Subcutaneous abdominal adipose tissue (tissue), 5 donors: ENCODE results near the gene PARVG.

Experiments
- H3K27ac ChIP-seq: one replicate; pipeline ENCODE4 v1.7.0; 2013; ENCODE audit warnings: low read depth, mild to moderate bottlenecking, inconsistent platforms, low read length, moderate library complexity
- H3K27me3 ChIP-seq, 5 donors: one replicate each; pipeline ENCODE4 v1.7.0; 2013; ENCODE audit warnings: low read length in 5 of 5, inconsistent platforms in 1 of 5; ENCODE audit not compliant: control insufficient read depth in 5 of 5, insufficient read depth in 4 of 5
- H3K36me3 ChIP-seq, 5 donors: one replicate each; pipeline ENCODE4 v1.7.0; 2013; ENCODE audit warnings: low read length in 5 of 5; ENCODE audit not compliant: control insufficient read depth in 5 of 5, insufficient read depth in 5 of 5
- H3K4me1 ChIP-seq, 5 donors: one replicate each; pipeline ENCODE4 v1.7.0; 2013; ENCODE audit warnings: low read length in 5 of 5, mild to moderate bottlenecking in 3 of 5, moderate library complexity in 1 of 5; ENCODE audit not compliant: control insufficient read depth in 5 of 5, insufficient read depth in 5 of 5
- H3K4me3 ChIP-seq, 5 donors: one replicate each; pipeline ENCODE4 v1.7.0; 2013; ENCODE audit warnings: low read length in 5 of 5, low read depth in 1 of 5
- H3K9ac ChIP-seq, 5 donors: one replicate each; pipeline ENCODE4 v1.7.0; 2013; ENCODE audit warnings: low read length in 5 of 5, mild to moderate bottlenecking in 4 of 5, moderate library complexity in 3 of 5
- H3K9me3 ChIP-seq, 5 donors: one replicate each; pipeline ENCODE4 v1.7.0; 2013; ENCODE audit warnings: low read length in 5 of 5; ENCODE audit not compliant: control insufficient read depth in 5 of 5
- donor health status: healthy.
- donor health status: healthy.
- donor health status: healthy.
- donor health status: healthy.
- donor health status: healthy.

The PARVG gene

DNA sequence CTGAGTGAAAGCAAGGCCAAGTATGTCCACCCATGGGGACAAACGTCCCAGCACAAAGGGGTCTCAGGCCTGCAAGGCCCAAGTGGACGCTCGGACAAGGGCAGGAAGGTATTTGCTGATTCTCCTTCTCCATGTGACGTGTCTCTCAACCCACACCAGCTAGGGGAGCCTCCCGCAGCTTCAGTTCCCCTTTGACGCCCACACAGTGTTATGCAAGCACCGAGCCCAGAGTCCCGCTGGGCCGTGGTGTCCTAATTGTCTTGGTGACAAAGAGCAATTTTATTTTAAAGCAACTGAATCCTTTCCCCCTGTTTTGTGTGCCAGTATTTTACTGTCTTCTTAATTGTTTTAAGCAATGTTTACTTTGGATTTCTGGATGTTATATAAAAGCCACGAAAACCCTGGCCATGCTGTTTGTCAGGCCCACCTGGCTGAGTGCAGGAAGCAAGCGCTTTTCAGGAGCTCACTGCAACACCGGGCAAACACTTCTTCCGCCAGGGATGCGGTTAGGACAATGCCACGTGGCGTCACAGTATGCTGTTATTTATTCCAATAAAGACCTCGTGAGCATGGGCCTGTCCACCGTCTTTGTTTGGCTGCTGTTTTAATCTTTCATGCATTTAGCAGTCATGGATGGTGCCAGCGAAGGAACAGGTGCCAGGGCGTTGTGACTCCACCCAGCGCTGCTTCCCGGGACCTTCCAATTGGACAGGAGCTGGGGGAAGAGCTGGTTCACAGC is 8.2 kb upstream of the PARVG start:
- Histone ChIP-seq H3K4me1 (peaks cover 4 to 17% (median 13%) of the 10 kb centered on the region in 5 donors), H3K9me3 (no peaks in the 10 kb centered on the region), H3K4me3 (no peak overlapping the region), H3K27ac (no peak overlapping the region), H3K9ac (peak overlapping the region in 1 of 5 donors; percentile 19), H3K27me3 (no peaks in the 10 kb centered on the region), H3K36me3 (peaks cover 0 to 22% (median 17%) of the 10 kb centered on the region in 5 donors)

DNA sequence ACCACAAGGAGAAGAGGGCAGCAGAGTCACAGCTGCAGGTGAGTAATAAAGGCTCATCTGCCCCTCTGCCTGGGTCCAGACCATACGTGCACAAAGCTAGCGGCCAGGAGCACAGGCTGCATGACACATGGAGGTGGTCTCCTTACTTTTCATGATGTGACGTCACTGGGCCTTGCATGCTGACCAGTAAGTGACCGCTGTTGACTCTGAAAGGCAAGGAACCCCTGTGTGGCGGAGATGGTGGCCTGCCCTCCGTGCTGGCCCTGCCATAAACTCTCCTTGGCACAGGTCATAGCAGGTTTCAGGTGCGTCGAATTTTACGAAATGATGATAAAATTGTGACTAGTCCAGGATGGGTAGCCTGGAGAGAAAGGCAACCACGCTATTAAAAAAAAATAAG is 7.6 kb upstream of the PARVG start:
- no peaks in the 10 kb centered on the region for H3K27me3 ChIP-seq
- H3K9me3 ChIP-seq: no peaks in the 10 kb centered on the region
- no peak overlapping the region for H3K9ac ChIP-seq
- no peak overlapping the region for H3K27ac ChIP-seq
- peaks cover 0 to 19% (median 14%) of the 10 kb centered on the region in 5 donors for H3K36me3 ChIP-seq
- H3K4me1 ChIP-seq: peaks cover 4 to 17% (median 13%) of the 10 kb centered on the region in 5 donors
- no peak overlapping the region for H3K4me3 ChIP-seq

DNA sequence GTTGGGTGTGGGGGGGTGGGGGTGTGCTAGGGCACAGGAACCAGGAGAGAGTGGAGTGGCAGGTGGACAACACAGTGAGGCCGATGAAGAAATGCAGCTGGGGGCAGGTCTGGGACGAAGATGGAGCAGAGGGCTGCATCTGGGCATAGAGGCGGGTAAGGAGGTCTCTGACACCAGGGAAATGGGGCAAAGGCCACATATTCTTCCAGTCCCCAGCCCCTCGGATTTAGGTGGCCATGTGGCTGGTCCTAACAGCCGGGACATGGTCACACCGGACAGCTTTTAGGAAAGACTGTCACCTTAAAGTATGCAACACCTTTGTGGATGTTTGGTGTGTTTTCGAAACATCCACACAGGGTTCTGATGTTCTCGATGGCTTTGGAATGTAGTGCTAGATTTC is 5.0 kb upstream of the PARVG start:
- Histone ChIP-seq H3K4me3 (no peak overlapping the region), H3K9me3 (no peaks in the 10 kb centered on the region), H3K27ac (no peak overlapping the region), H3K27me3 (peaks cover 3 to 14% (median 7%) of the 10 kb centered on the region in 5 donors), H3K4me1 (peaks cover 4 to 17% (median 14%) of the 10 kb centered on the region in 5 donors), H3K36me3 (peaks cover 0 to 3% (median 0%) of the 10 kb centered on the region in 5 donors), H3K9ac (no peak overlapping the region)

DNA sequence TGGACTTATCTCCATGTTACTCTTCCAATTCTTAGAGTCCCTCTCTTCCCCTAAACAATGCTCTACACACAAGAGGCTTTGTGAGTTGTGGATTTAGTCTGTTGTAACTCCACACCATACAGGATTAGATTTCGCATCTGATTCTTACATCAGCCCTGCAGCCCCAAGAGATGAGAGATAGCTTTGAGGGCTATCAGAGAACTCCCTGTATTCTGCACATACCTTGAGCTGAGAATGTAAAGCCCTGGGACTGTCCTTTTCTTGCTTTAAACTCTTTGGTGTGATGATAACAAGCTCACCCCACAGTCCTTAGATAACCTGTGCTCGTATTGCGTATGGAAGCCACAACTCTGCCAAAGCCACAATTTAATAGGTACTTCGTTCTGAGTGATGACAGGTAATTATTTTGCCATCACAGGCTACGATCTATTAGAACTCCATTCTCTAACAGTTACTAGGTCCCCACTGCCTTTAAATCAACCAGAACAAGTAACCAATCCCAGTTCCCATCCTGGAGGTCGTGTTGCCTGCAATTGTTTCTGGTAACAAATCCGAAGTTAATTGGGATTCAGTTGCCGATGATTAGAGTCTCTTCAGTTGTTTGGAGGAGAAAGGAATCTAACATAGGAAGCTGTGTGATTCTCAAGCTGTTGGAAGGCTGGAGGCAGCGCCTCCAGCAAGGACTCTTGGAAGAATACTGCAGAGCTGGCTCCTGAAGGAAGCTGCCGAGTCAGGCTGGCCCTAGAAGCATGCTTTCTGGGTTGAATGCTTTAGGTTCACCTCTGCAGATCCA is 1.3 kb upstream of the PARVG start:
- no peak overlapping the region for H3K4me3 ChIP-seq
- peaks cover 19 to 42% (median 29%) of the 10 kb centered on the region in 5 donors for H3K27me3 ChIP-seq
- no peaks in the 10 kb centered on the region for H3K9me3 ChIP-seq
- no peak overlapping the region for H3K9ac ChIP-seq
- no peak overlapping the region for H3K27ac ChIP-seq
- H3K36me3 ChIP-seq: peaks cover 0 to 4% (median 0%) of the 10 kb centered on the region in 5 donors
- peaks cover 0 to 22% (median 0%) of the 10 kb centered on the region in 5 donors for H3K4me1 ChIP-seq

DNA sequence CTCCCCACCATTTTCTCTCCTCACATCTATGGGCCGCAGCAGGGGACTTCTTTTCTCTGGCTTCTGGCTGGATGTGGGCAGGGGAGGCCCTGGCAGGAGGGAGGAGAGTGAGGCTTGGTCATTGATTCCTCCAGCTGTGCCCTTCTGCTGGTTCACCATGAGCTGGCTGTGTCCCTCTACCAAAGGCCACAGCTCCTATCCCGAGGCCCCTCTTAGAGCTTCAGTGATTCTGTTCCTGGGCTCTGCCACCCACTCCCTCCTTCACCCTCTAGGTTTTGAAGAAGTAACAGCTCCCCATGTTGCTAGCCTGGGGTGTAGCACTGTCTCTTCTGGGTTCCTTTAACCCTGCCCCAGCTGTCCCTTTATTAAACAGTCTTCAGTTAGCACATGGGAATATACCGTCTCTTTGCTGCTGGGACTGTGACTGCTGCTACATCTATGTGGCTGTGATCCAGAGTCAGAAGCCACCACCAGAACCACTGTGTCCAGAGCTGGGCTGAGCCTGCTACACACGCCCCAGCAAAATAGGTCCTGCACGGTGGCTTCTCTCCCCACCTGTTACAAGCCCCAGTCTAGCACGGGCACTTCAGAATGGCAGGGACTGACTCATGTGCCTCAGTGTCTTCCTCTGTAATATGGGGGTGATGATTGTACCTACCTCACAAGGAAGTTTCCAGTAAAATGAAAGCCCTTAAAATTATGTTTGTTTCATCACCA is 578 bp upstream of the PARVG start:
- no peak overlapping the region for H3K27ac ChIP-seq
- peaks cover 0 to 4% (median 0%) of the 10 kb centered on the region in 5 donors for H3K36me3 ChIP-seq
- no peak overlapping the region for H3K9ac ChIP-seq
- no peaks in the 10 kb centered on the region for H3K9me3 ChIP-seq
- H3K4me3 ChIP-seq: no peak overlapping the region
- H3K27me3 ChIP-seq: peaks cover 19 to 42% (median 29%) of the 10 kb centered on the region in 5 donors
- peaks cover 0 to 22% (median 0%) of the 10 kb centered on the region in 5 donors for H3K4me1 ChIP-seq

DNA sequence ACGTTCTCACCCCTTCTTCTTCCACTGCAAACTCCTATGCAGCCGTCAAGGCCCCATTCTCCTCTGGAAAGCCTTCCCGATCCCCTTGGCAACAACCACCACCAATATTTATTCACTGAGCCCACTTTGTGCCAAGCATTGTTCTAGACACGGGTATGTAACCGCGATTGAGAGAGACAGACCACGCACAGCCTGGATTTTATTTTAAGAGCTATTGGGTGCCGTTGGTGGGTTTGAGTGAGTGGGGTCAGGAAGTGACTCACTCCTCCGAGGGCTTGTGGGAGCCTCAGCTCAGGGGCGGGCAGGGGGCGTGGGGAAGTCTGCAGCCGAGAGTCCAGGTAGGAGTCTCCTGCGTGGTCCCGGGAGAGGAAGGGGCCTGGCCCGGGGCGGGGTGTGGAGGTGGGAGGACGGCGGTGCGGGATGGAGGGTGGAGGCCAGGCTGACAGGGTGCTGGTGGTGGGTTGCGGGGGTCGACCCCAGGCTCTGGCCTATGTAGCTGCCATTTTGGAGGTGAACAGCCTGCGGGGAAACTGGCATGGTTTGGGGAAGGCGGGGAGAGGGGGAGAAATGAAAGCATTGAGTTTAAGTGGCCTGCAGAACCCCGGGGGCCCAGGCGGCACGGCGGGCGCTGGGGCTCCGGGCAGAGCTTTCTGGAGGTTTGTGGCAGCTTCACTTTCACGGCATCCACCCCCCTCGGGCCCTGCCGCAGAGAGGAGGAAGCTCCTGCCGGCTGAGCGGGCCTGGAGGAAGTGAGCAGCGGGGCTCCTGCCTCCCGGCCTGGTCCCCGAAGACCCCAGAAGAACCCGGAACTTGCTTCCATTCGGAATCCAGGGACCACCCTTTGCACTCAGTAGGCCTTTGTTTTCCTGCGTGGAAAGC is 547 bp downstream of the PARVG start:
- Histone ChIP-seq H3K4me3 (peak overlapping the region in 4 of 5 donors; percentile 27 to 59 (median 42)), H3K4me1 (peaks cover 0 to 22% (median 0%) of the 10 kb centered on the region in 5 donors), H3K36me3 (peaks cover 0 to 8% (median 0%) of the 10 kb centered on the region in 5 donors), H3K9me3 (no peaks in the 10 kb centered on the region), H3K27me3 (peaks cover 19 to 45% (median 31%) of the 10 kb centered on the region in 5 donors), H3K27ac (no peak overlapping the region), H3K9ac (peak overlapping the region in 3 of 5 donors; percentile 62 to 72 (median 68))

DNA sequence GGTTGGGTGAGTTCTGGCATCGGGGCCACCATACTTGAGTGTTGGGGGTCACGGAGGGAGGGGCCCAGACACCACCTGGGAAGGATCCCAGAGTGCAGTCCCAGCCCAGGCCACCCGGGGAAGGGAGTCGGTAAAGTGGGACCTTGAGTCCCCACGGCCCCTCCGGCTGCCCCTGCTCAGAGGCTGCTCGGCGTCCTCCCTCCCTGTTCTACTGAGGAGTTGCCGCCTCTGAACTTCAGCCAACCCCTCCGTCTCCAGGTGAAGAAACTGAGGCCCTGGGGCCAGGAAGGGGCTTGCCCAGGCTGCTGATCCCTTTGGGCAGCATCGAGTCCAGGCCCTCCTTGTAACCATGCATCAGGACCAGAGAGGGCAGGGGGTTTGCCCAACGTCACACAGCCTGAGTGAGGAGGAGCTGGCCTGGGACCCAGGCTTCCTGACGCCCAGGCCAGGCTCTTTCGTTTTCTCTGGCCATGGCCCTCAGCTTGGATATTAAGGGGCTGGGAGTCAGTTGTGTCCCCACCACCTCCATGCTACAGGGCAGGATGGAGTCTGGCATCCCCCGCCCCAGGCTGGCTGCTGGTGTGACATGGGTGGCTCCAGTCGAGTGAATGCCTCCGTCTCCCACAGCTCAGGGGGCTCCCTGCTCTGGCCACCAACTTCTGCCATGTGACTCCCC is 1.3 kb downstream of the PARVG start:
- Histone ChIP-seq H3K9me3 (no peaks in the 10 kb centered on the region), H3K4me3 (peak overlapping the region; percentile 23 to 59 (median 30)), H3K4me1 (peaks cover 0 to 22% (median 0%) of the 10 kb centered on the region in 5 donors), H3K27ac (peak overlapping the region; percentile 23), H3K9ac (peak overlapping the region in 3 of 5 donors; percentile 68 to 72 (median 68)), H3K27me3 (peaks cover 19 to 47% (median 31%) of the 10 kb centered on the region in 5 donors), H3K36me3 (peaks cover 0 to 8% (median 0%) of the 10 kb centered on the region in 5 donors)

DNA sequence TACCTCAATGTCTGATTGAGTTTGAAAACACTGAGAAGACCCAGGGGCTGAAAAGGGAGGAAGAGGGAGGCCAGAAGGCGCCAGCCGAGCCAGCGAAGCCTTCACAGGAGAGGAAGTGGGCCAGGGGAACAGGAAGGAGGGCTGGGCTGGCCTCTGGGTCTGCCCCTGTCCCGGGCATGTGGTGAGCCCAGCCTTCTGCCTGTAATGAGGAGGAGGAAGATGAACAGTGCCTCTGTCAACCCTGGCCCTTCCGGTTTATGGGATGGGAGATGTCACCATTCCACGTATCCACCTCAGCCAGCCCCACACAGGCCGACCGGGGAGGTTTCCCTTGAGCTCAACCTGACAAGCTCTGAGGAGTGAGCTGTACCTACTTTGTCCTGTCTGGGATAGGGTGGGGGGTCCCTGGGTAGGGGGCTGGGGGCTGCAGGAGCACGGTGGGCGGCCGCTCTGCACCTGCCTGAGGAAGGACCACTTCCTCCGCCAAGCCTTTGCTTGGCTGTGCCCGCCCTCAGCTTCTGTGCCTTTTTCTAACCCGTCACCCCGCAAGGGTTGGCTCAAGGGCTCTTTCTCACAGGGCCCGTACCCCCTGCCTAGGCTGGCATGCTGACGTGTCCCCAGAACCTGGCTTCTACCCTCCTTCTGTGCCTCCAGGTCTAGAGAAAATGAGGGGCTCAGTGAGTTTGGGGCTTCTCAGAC is 2.0 kb downstream of the PARVG start:
- peak overlapping the region; percentile 23 for H3K27ac ChIP-seq
- no peaks in the 10 kb centered on the region for H3K9me3 ChIP-seq
- peaks cover 0 to 22% (median 0%) of the 10 kb centered on the region in 5 donors for H3K4me1 ChIP-seq
- peak overlapping the region in 4 of 5 donors; percentile 27 to 59 (median 42) for H3K4me3 ChIP-seq
- peaks cover 0 to 8% (median 0%) of the 10 kb centered on the region in 5 donors for H3K36me3 ChIP-seq
- H3K9ac ChIP-seq: peak overlapping the region in 3 of 5 donors; percentile 68 to 72 (median 68)
- H3K27me3 ChIP-seq: peaks cover 19 to 47% (median 31%) of the 10 kb centered on the region in 5 donors
